Spleen (tissue), 7 donors: ENCODE data around the gene MPIG6B.

Source experiments
- CTCF ChIP-seq, 11 experiments: fragments of 200-600 bp in 7 of 11; fragments of 450-650 bp in 4 of 11; sonication (generic) in 4 of 11; IDR thresholded peaks in 8 of 11; conservative IDR thresholded peaks in 3 of 11; 1 replicate in 7 of 11; 2 replicates in 4 of 11; pipeline versions ENCODE4 v1.4.0 to v1.8.0; 2016 to 2021; ENCODE audit warnings: antibody characterized with exemption in 11 of 11, inconsistent platforms in 4 of 11, mild to moderate bottlenecking in 1 of 11
- POLR2A ChIP-seq, 3 donors: fragments of 450-650 bp; IDR thresholded peaks; one replicate each; pipeline ENCODE4 v1.5.1; 2017; ENCODE audit warnings: antibody characterized with exemption in 3 of 3, mild to moderate bottlenecking in 1 of 3
- POLR2AphosphoS5 ChIP-seq, 3 donors: sonication (generic); formaldehyde crosslinking; IDR thresholded peaks; one replicate each; pipeline ENCODE4 v1.5.1; 2017; ENCODE audit warnings: antibody characterized with exemption in 3 of 3
- donor health status: DM: no; HTN: no; CAD: no; lungs with moderate emphysema.
- donor health status: DM: no; HTN: no; CAD: no.
- donor health status: DM: no; HTN: no; CAD: no.

DNA sequence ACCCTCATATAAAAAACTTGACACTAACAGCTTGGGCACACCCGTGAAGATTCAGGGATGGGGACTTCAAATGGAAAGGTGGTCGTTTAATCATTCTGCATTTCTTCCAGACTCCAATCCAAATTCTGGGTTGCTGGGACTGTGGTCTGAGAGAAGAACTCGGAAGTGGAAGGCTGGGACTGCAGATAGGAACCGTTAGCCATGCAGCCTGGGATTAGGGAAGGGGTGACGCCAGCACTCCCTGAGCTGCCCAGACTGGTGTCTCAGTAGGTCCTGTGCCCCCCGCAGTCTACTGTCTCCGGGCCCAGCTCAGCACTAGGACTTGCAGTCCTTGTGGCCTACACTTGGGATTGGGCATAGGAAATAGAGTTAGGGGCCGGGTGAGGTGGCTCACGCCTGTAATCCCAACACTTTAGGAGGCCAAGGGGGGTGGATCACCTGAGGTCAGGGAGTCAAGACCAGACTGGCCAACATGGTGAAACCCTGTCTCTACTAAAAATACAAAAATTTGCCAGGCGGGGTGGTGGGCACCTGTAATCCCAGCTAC, 13.7 kb downstream of the MPIG6B start:
- TF ChIP-seq CTCF (IDR thresholded peaks at IDR 0.05 in 8 of 11, conservative IDR thresholded peaks at IDR 0.05 in 3 of 11) (no peak), POLR2A (IDR thresholded peaks at IDR 0.05) (no peak), POLR2AphosphoS5 (IDR thresholded peaks at IDR 0.05) (no peak)
